HG03039 (cell line): ENCODE results near the gene PRM3.

Source experiments
- ATAC-seq: cut with Tn5 transposase; IDR thresholded peaks from one replicate; pipeline ENCODE4 v1.9.1; 2021; ENCODE audit warnings: mild to moderate bottlenecking, moderate library complexity; ENCODE audit not compliant: unreplicated experiment

Gene PRM3

GRCh38 chr16:11259655-11260595, 13.5 kb downstream of the PRM3 start:
- no peak for ATAC-seq

GRCh38 chr16:11258553-11259492, 14.6 kb downstream of the PRM3 start:
- ATAC-seq, result no peak

DNA sequence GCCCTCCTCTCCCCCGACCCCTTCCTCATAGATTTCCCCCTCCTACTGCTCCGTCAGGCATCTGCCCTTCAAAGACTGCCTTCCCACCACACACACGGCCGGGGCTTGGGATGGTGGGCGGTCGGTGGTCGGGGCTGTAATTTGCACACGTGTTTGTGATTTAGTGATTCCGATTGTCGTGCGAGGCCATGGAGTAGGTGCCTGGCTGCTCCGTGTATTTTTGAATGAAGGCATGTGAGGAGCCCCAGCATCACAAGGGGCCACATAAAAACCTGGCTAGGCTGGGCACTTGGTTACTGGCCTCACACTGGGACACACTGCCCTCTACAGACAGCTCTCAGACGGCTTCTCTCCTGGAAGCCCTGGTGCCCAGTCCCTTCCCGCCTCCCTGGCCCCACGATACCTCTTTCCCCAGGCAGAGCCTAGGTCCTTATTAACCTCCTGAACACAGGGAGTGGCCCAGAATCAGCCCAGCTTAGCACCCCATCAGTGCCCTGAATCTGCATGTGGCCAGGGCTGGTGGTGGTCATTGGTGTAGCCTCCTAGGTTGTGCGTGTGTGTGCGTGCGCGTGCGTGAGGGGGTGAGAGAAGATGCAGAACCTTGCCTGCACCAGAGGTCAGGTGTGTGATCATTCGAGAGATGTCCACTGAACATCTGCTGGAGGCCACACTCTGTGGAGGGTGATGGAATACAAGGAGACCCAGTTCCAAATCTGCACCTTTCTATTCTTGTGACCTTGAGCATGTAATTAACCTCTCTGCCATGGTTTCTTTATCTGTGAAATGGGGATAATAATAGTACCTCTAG, 16.1 kb downstream of the PRM3 start:
- ATAC-seq, result no peak

DNA sequence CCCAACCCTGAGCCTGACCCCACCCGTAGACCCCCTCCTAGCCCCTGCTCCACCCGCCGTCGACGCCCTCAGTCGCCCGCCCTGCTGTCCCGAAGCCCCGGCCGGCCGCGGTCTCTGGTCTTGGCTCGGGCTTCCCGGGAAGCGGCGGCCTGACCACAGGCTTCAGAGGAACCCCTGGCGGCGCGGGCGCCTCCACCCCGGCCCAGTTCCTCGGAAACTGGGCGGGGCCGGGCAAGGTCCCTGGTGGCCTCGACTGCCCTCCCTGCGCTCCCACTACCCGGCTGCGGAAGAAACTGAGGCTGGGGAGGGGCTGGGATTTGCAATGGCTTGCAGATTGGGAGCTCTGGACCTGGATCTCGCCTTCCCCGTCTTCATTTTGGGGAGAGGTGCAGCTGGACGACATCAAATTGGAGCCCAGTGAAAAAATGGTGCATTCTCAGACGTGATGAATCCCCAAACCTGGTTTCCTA, 16.7 kb downstream of the PRM3 start:
- ATAC-seq, result no peak

DNA sequence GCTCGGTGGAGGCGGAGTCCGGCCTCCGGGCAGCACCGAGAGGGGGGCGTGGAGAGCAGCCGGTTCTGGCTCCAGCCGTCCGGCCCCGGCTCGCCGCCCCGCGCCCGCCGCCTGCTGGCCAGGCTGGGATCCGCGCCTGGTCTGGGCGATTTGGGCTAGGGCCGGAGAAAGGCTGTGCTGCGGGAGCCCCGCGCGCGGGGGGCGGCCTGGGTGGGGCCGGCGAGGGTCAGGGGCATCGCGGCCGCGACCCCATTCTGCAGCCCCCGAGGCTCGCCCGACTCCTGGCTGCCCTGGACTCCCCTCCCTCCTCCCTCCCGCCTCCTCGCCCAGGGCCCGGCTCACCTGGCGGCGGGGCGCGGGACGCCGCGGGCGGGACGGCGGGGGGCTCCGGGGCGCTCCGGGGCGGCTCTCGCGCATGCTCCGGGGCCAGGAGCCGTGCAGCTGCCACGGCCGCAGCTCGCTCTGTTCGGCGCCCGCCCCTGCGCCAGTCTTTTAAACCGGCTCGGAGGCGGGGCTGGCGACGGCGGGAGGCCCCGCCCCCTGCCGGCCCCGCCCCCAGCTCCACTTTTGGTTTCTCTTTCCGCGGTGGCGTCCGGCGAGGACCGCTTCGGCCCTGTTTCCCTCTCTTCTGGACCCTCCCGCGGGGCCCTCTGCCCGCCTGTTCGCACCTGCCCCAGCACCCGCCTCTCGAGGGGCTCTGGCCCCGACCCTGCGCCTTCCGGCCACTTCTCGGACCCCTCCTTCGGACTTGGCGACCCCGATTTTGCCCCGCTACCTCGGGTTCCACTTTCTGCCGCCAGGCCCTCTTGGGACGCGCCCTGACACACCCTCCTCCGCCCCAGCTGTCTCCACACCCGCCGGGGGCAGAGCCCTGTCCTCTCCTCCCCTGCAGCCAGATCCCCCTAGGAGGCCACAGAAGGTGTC, 17.4 kb downstream of the PRM3 start, which contains the start of gene SOCS1:
SOCS1 (minus strand) TSS at position 468 of the 924 bp plus-strand sequence. CDS start 726 bp downstream, outside the sequence.
- ATAC-seq, result peak; percentile 50

DNA sequence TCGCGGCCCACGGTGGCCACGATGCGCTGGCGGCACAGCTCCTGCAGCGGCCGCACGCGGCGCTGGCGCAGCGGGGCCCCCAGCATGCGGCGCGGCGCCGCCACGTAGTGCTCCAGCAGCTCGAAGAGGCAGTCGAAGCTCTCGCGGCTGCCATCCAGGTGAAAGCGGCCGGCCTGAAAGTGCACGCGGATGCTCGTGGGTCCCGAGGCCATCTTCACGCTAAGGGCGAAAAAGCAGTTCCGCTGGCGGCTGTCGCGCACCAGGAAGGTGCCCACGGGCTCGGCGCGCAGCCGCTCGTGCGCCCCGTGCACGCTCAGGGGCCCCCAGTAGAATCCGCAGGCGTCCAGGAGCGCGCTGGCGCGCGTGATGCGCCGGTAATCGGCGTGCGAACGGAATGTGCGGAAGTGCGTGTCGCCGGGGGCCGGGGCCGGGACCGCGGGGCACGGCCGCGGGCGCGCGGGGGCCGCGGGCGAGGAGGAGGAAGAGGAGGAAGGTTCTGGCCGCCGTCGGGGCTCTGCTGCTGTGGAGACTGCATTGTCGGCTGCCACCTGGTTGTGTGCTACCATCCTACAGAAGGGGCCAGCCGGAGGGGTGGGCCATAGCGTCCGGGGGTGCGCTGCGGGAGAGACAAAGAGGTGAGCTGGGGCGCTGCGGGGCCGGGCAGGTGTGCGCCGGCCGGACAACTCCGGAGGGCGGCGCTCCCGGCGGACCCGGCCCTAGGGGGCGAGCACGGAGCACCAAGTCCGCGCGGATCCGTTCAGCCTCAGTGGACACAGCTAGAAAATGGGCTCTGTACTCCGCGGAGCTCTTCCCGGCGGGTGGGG, 18.3 kb downstream of the PRM3 start:
- ATAC-seq, result peak; percentile 17

DNA sequence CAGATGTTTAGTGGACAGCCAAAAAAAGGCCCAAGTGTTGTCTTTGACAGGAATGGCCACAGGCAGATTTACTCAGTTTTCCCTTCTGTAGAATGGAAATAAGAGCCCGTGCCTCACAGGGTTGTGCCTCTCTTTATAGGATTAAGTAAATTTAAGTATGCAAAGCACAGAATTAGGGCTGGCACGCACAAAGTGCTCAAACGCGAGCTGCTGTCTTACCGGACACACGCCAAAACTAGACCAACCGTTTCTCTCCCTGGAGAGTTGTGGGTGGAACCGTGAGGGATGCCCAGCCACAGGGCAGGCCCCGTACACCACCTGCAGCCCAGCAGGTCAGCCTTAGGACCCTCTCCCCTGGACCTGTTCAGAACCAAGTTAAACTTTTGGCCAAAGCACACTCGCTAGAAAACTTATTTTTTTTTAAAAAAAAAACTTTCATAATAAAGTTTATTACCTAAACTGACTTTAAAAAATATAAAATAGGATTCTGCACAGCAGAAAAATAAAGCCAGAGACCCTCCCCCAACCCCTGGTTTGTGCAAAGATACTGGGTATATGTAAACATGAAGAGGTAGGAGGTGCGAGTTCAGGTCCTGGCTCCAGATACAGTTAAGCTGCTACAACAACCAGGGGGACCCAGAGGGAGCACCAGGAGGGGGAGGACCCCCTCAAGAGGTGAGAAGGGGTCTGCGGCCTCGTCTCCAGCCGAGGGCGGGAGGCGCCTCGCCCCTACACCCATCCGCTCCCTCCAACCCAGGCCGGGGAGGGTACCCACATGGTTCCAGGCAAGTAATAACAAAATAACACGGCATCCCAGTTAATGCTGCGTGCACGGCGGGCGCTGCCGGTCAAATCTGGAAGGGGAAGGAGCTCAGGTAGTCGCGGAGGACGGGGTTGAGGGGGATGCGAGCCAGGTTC, 19.2 kb downstream of the PRM3 start:
- ATAC-seq, result no peak

GRCh38 chr16:11253009-11253994, 20.1 kb downstream of the PRM3 start:
- ATAC-seq, result no peak

GRCh38 chr16:11252482-11252931, 20.9 kb downstream of the PRM3 start:
- no peak for ATAC-seq

DNA sequence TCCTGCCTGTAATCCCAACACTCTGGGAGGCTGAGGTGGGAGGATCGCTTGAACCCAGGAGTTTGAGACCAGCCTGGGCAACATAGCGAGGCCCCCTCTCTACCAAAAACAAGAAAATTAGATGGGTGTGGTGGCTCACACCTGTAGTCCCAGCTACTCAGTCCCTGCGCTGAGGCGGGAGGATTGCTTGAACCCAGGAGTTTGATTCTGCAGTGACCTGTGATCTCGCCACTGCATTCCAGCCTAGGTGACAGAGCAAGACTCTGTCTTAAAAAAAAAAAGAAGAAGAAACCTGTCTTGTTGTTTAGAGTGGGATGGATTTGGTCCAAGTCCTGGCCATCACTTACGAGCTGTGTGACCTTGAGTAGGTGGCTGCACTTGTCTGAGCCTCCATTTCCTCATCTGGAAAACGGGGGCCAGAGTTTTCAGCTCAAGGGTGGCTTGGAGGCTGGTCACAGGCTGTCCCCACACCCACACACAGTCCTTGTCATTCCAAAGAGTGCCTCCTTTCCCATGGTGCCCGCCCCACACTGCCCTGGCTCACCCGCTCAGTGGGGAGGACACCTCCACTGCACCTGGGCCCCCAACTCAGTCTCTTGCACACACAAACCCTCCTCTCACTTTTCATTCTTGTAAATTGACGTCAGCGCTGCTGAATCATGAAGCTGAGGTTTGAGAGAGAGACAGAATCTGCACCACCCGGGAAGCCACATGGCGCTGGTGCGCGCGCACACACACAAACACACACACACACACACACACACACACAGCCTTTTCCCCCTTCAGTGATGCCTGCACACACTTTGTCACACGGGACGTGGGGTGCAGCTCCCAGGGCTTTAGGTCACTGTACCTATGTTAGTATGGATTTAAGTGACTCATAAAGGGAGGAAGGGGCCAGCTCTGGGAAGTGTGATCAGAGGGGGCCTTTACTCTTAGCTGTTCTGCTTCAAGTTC, 21.6 kb downstream of the PRM3 start:
- no peak for ATAC-seq

DNA sequence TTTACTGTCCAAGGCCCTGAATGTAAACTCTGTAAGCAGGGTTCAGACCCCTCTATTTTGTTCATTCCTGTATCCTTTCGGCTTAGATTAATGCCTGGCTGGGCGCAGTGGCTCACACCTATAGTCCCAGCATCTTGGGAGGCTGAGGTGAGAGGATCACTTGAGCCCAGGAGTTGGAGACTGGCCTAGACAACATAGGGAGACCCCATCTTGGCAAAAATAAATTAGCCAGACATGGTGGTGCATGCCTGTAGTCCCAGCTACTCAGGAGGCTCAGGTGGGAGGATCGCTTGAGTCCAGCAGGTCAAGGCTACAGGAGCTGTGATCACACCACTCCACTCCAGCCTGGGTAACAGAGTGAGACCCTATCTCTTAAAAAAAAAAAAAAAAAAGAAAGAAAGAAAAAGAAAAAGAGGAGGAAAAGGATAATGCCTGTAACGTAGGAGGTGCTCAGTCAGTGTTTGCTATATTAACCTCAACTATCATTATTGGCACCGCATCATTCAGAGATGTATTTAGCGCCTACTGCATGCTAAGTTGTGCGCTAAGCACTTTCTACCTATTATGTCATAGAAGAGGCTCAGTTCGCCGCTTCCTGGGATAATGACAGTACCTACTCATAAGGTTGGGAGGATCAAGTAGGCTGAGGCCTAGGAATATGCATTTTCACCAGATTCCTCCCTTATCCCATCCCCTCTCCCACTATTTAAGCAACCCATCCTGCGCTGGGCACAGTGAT, 22.5 kb downstream of the PRM3 start:
- ATAC-seq, result no peak

DNA sequence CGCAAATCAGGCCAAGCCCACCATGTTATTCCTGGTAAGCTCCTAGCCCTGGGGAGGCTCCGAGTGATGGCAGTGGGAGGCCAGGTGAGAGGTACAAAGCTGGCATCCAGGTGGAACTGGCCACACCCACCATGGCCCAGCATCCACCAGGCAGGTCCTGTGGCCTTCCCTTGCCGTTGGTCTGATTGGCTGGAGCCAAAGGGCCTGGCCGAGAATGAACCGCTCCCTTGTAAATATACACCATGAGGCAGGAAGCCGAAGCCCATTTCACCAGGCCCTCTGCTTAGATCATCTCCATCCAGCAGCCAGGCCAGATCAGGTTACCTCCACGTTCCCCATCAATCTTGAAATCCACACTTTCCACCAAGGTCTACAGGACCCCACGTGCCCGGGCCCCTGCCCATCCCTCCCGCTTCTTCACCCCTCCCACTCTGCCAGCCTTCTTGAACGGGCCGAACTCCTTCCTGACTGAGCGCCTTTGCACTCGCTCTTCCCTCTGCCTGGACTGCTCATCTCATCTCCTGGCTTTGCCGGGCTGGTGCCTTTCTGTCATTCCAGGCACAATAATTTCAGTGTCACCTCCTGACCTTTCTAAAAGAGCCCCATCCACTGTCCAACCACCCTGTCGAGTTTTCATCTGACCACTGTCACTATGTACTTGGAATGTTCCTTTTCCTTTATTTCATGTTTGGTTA, 23.2 kb downstream of the PRM3 start:
- no peak for ATAC-seq

- ATAC-seq, result no peak
Observed at GRCh38 chr16:11249233-11250061, 24.0 kb downstream of the PRM3 start.
